ENCODE results near the gene EFCAB8.

Gene EFCAB8

GRCh38 chr20:32917191-32917950 is 58.6 kb downstream of the EFCAB8 start:
- TF ChIP-seq CTCF (IDR thresholded peaks at IDR 0.05; ENCODE audit: control insufficient read depth, extremely low read depth, insufficient read depth) = no peak
- no peak for DNase-seq (ENCODE audit: low read depth)
- no peak overlapping the region for H3K4me3 ChIP-seq (ENCODE audit: low read depth, low read length)

DNA sequence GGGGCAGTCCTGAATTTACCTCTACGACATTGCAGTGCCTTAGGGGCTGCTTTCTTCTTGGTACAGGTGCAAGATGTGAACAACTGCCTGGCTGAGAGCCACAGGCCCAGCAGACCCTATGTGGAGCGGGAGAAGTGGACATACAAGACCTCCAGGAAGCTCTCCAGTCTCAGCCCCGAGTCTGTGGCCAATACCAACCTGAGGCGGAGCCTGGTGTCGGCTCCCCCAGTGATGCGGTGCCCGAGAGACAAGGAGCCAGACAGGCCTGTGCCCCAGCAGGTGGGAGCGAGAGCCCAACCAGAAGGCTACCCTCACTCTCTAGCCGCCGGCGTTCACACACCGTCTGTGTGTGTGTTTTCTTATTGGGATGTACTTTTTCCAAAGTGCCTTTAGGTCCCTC is 59.6 kb downstream of the EFCAB8 start:
- no peak overlapping the region for H3K4me3 ChIP-seq (ENCODE audit: low read depth, low read length)
- no peak for TF ChIP-seq CTCF (IDR thresholded peaks at IDR 0.05; ENCODE audit: control insufficient read depth, extremely low read depth, insufficient read depth)
- DNase-seq (ENCODE audit: low read depth) = no peak

DNA sequence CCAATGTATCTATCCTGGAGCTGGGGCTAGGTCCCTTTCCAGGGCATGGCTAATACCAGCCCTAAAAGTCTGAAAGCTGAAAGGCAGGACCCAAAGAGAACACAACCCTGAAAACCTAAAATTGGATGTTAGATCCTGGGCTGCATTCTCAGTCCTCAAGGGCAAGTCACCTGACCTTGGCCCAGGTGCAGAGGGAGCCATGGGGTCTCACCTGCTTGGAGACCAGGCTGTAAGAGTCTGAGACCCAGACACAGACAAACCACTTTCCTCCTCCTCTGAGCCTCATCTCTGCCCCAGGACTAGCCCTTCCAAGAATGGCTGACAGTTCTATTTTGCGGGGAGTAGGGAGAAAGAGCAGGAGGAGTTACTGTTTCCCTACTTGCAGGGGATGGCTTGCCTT is 60.0 kb downstream of the EFCAB8 start:
- no peak for DNase-seq (ENCODE audit: low read depth)
- no peak overlapping the region for H3K4me3 ChIP-seq (ENCODE audit: low read depth, low read length)
- no peak for TF ChIP-seq CTCF (IDR thresholded peaks at IDR 0.05; ENCODE audit: control insufficient read depth, extremely low read depth, insufficient read depth)

DNA sequence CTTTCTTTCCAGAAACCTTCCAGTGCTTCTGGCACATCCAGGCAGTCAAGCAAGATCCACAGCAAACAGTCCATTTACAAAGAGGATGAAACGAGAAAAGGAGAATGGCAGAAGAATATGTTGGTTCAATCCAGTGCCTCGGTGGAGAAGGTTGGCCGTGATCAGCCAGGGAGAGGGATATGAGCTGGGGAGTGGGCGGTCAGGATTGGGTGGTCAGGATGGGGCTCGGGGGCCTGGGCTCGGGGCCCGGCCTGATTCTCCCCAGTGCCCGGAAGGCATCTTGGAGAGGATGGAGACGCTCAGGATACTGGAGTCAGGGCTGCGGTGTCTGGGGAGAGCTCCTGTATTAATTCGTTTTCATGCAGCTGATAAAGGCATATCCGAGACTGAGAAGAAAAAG is 61.3 kb downstream of the EFCAB8 start:
- TF ChIP-seq CTCF (IDR thresholded peaks at IDR 0.05; ENCODE audit: control insufficient read depth, extremely low read depth, insufficient read depth) = no peak
- H3K4me3 ChIP-seq (ENCODE audit: low read depth, low read length) = no peak overlapping the region
- no peak for DNase-seq (ENCODE audit: low read depth)

DNA sequence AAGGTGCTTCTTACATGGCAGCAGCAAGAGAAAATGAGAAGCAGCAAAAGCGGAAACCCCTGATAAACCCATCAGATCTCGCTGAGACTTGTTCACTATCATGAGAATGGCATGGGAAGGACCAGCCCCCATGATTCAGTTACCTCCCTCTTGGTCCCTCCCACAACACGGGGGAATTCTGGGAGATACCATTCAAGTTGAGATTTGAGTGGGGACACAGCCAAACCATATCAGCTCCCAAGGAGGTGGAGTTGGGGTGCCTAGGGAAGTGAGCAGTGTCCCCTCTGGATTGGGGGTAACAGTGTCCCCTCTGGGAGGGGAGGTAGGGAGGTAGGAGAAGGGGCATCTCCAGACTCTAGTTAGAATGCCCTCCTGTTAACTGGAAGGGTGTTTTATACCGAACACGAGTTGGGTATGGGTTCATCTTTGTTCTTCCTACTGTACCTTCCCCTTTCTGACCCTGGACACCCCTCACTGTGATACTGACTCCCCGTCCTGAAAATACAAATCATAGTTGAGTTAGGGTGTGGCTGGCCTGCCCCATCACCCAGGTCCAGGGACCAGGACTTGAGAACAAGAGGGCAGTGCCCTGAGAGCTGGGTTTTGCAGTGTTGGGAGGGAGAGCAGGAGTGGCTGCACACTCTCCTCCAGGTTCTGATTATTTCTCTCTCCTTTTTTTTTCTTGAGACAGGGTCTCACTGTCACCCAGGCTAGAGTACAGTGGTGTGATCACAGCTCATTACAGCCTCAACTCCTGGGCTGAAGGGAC is 62.0 kb downstream of the EFCAB8 start:
- no peak overlapping the region for H3K4me3 ChIP-seq (ENCODE audit: low read depth, low read length)
- no peak for TF ChIP-seq CTCF (IDR thresholded peaks at IDR 0.05; ENCODE audit: control insufficient read depth, extremely low read depth, insufficient read depth)

DNA sequence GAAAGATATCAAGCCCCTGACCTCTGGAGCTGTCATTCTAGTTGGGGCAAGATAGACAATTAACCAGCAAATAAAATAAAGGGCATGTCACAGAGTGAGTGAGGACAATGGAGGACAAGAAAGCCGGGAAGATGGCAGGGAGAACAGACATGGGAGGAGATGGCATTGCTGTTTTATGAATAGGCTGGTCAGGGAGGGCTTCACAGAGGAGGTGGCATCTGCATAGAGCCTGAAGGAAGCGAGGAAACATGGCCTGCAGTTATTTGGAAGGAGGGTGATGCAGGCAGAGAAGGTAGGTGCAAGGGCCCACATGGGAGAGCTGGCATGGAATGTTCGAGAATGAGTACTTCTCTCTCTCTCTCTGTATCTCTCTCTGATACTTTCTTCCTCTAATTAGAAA is 63.7 kb downstream of the EFCAB8 start:
- H3K4me3 ChIP-seq (ENCODE audit: low read depth, low read length) = no peak overlapping the region
- no peak for DNase-seq (ENCODE audit: low read depth)
- no peak for TF ChIP-seq CTCF (IDR thresholded peaks at IDR 0.05; ENCODE audit: control insufficient read depth, extremely low read depth, insufficient read depth)

More for the DNA sequence above, 62.0 kb downstream of the EFCAB8 start:
- DNase-seq (ENCODE audit: low read depth) = no peak

All from LNCaP clone FGC (cell line).